Neural progenitor cell (in vitro differentiated cells): ENCODE measurements around the gene TSSC4.

Source experiments
- EZH2 ChIP-seq: fragments of 200-600 bp; sonication (generic); IDR thresholded peaks from 2 replicates; pipeline ENCODE4 v1.6.1; 2017; ENCODE audit warnings: antibody characterized with exemption, mild to moderate bottlenecking, moderate library complexity
- TF ChIP-seq, protein P1 (sequence below): fragments of 200-600 bp; sonication (generic); IDR thresholded peaks from 2 replicates; pipeline ENCODE4 v1.5.1; 2017; ENCODE audit warnings: antibody characterized with exemption, mild to moderate bottlenecking

GRCh38 chr11:2436521-2437031 lies 36.0 kb downstream of the TSSC4 start:
- TF ChIP-seq, protein P1, sequence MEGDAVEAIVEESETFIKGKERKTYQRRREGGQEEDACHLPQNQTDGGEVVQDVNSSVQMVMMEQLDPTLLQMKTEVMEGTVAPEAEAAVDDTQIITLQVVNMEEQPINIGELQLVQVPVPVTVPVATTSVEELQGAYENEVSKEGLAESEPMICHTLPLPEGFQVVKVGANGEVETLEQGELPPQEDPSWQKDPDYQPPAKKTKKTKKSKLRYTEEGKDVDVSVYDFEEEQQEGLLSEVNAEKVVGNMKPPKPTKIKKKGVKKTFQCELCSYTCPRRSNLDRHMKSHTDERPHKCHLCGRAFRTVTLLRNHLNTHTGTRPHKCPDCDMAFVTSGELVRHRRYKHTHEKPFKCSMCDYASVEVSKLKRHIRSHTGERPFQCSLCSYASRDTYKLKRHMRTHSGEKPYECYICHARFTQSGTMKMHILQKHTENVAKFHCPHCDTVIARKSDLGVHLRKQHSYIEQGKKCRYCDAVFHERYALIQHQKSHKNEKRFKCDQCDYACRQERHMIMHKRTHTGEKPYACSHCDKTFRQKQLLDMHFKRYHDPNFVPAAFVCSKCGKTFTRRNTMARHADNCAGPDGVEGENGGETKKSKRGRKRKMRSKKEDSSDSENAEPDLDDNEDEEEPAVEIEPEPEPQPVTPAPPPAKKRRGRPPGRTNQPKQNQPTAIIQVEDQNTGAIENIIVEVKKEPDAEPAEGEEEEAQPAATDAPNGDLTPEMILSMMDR, result no peak
- TF ChIP-seq EZH2, result no peak
